NCI-H748 (cell line): ENCODE measurements around the gene MIA.
"Not testable (repeated sequence)": the region's sequence is repeated elsewhere in the genome, so short reads cannot be mapped to it uniquely, and the experiment has no call there.

Experiments
- DNase-seq: peaks from one replicate; lab custom pipeline; 2025; ENCODE audit not compliant: unreplicated experiment; lab: John Stamatoyannopoulos, UW

MIA gene

DNA sequence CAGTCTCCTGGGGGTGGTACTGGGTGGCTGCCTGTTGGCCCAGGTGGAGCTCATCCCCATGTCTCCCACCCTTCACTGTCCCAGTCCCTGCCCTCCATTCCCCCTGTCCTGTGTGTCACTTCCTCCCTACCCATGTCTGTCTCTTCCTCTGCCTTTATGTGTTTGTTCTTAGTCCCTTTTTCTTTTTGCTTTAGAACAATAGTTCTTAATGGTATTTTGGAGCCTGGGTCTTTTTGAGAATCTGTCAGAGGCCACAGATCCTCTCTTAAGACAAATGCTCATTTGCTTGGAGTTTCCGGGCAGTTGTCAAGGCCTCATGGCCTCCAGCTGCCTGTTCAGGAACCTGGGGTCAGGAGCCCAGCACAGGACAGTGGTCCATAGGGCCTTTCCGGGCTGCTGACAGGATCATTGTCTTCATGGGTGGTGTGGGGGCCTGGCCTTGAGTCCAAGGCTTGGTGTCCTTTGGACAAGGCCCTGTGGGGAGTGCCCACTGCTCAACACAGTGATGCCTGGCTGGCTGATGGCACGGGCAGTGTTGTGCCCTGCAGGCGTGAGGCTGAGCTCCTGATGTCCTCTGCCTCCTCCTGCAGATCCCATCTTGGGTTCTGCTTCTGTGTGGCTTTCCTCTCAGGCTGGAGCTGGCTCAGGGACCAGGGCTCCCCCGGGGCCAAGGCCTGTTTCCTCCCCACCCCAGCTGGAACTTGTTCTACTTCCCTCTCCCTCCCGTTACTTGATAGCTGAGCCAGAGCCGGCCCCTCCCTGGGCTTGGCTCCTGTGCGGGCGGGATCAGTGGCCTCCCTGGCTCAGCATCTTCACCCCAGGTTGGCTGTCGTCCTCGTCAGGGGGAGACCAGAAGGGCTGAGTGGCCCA lies 27.2 kb downstream of the MIA start:
- DNase-seq = no peak

DNA sequence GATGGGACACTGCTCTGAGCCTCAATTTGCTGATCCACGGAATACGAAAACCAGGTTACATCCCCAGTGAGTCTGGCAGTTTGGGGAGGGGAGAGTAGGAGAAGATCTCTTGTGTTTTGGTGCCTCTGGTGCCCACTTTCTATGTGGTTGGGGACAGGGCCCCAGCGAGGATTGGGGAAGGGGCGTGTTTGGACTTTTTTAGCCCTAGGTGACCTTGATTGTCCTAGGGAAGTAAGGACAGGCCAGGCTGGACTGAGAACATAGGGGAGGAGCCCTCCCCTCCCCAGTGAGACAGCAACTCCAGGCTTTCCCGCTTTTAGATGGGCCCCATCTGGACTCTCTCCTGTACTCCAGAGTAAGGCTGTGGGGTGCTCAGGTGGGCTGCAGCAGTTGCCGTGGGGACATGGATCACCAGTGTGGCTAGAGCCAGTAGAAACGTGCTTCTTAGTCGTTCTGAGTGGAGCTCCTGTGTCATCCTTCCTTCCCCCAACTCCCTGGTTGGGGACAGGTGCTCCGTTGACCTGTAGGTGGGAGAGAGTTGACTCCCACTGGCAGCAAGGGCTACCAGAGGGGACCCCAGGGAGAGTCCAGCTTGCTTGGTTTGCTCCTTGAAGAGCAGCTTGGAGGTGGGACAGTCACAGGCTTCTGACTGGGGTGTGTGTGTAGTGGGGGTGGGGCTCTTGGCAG lies 28.0 kb downstream of the MIA start:
- no peak for DNase-seq

DNA sequence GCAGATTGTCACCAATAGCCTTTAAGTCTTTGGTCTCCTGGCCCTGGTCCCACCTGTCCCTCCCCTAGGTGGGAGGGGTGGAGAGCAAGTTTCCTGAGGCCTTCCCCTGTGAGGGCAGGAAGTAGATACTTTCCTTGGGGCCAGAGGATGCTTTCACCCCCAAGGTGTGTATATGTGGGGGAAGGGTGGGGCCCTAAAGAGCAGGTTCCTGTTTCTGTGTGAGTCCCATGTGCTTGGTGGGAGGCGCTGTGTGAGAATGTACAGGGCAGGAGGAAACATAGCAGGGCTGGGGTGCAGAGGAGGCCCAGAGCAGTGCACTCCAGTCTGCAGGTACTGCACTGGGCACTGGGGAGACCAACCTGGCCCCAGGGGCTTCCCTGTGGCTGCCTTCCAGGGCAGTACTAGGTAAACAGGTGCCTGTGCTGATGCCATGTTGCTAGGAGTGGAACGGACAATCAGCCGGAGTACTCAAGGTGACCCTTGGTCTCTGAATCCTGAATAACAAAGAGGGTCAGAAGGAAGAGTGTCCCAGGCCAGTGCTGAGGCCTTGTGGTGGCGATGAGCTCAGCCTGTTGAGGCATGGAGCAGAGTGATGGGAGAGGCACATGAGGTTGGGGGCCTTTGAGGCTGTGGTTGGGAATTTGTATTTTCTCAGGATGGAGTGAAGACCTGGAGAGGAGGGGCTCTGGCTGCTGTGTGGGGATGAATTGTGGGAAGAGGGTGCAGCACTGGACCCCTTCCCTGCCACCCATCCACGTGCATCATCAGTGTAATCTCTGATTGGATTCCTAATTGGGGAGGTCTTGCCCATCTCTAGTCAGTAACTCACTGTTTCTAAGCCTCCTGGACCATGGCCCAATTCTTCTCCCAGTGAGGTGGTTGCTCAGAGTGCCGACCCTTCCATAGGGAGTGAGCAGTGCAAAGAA lies 28.8 kb downstream of the MIA start:
- no peak for DNase-seq

DNA sequence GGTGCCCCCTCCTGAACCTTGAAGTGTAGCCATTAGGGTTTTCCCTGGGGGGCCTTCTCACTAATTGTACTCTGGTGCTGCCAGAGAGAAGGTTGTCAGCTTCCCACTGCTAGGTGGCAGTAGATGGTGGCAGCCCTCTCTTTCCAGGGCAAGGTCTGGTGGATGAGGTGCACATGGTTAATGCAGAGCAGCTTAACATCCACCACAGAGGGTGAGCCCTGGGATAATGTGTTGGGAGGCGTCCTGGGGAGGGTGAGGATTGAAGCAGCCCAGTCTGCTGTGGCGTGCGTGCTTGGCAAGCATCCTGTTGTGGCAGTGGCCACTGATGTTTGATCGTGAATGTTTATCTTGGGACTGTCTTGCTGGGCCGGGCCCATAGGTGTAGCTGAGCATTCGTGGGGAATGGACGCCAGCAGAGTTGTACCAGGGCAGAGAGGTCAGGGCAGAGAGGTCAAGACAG lies 29.5 kb downstream of the MIA start:
- no peak for DNase-seq

DNA sequence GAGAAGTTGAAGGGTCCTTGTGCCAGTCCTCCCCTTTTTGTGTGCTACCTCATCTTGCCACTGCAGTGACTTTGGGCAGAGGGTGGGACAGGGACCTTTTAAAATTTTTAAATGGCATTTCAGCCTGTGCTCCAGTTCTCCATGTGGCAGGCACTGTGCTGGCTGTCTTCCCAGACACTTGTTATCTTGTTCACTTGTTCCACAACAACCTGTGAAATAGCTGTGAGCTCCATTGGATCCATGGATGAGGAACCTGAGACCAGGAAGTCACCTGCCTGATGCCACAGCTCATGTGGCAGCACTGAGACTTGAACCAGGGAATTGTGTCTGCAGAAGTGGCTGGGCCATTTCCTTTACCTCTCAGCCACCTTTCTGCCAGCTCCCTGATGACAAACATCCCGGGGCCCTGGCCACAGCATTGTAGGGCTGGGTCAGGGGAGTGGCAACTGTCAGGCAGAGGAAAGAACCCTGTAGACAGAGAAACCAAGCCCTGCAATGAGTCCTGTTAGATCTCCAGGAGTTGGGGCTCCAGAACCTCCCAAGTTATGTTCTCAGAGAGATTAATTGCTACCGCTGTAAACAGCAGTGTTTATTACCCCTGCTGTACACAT lies 30.0 kb downstream of the MIA start:
- DNase-seq = no peak

DNA sequence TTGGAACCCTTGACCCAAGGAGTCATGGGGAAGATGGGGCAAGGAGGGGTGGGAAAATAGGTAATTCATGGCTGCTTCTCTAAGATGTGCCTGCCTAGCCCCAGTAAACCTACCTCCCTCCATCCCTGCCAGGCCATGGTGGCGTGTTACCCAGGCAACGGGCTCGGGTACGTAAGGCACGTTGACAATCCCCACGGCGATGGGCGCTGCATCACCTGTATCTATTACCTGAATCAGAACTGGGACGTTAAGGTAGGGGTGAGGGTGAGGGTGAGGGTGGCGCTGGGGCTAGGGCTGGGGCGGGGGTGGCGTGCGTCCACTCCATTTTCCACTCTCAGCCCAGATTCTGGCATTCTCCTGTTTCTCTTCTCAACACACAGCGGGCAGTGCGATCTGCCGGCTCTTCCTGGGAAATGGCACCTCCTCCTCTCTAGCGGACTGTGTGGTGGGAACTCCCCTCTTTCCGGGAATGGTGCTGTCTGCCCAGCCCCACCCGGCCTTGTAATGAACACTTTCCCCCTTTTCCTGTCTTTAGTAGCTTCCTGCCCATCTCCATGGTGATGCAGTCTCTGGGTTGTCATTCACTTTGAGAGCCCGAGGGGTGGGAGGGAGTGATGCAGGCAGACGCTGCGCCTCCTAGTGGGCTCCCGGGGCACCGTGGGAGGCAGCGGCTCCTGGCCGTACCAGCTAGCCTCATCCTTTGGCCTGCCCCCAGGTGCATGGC lies 31.3 kb downstream of the MIA start:
- peak; percentile 86 for DNase-seq

DNA sequence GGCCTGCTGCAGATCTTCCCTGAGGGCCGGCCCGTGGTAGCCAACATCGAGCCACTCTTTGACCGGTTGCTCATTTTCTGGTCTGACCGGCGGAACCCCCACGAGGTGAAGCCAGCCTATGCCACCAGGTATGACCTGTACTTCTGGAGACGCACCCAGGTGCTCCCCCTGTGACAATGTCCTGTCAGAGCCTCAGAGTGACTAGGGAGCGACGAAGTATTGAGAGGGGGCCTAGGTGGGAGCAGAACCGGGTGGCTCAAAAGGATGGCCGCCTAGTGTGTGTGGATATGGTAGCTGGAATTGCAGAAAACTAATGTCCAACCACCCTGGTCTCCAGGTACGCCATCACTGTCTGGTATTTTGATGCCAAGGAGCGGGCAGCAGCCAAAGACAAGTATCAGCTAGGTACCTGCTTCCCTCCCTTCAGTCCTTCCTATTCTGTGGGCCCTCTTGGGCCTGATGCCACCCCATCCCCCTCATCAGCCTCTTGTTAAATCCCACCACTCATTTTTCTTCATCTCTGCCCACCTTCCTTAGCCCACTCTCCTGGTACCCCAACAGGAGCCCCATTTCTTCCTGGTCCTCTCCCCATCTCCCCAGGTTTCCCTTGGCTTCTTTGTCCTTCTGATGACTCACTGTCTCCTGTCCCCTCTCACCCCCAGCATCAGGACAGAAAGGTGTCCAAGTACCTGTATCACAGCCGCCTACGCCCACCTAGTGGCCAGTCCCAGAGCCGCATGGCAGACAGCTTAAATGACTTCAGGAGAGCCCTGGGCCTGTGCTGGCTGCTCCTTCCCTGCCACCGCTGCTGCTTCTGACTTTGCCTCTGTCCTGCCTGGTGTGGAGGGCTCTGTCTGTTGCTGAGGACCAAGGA lies 32.1 kb downstream of the MIA start:
- peak; percentile 36 for DNase-seq

DNA sequence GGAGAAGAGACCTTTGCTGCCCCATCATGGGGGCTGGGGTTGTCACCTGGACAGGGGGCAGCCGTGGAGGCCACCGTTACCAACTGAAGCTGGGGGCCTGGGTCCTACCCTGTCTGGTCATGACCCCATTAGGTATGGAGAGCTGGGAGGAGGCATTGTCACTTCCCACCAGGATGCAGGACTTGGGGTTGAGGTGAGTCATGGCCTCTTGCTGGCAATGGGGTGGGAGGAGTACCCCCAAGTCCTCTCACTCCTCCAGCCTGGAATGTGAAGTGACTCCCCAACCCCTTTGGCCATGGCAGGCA lies 32.7 kb downstream of the MIA start:
- DNase-seq = no peak

DNA sequence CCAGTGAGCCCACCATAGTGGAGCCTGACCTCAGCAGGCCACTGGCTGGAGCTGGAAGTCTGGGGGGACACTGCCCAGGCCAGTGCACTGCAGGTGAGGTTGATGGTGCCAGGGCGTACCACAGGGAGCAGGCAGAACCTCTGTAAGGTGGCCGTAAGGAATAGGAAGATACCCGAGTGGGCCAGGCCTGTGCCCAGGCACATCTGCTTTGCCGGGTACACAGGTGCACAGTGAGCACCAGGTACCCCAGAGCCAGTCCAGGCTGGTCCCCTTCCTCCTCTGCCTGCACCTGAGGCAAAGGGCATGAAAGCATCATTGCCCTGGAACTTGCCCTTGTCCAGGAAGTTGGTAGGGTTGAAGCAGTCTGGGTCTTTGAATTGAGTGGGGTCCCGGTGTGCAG lies 33.2 kb downstream of the MIA start:
- no peak for DNase-seq

DNA sequence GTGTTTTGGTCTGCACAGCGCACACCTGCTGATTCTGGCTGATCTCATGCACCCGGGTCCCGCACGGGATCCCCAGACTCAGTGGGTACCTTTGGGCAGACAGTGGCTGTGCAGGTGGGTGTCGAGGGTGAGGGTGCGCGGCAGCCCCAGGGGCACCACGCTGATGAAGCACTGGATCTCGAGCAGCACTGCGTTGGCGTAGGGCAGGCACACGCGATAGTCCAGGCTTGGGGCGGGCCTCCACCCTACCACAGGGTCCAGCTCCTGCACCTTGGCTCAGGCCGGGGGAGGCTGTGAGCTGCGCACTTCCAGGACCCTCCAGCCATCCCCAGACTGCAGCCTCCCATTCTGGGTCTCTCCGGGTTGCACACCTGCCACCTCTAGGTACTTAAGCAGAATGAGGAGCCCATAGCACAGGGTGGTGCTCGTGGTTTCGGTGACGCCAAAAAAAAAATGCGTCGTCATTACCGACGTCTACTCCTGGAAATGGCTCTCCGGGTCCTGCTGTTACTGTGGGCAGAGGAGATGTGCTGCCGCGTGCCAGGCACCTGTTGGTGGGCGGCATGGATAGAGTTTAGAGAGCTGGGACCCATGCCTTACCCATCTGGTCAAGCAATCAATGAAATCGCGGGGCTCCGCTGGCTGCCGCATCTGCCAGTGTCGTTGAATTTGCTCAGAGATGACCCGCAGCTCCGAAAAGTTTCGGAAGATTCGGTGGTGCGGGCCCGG lies 34.2 kb downstream of the MIA start:
- DNase-seq = no peak

DNA sequence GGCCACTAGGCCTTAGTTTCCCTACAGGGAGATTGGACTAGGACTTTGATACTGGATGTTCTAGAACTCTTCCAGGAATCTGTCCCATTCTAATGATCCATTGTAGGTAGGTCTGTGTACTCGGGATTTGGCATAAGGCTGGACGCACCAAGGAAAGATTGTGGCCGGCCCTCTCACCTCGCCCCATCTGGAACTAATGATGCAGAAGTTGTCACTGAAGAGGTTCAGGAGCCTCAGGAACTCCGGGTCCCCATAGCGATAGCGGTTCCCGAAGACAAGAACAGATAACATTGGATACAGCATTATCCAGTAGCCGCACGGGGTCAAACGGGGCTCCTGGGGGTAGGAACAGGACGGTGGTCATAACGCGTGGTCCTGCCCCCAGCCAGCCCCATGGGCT lies 34.8 kb downstream of the MIA start:
- no peak for DNase-seq

DNA sequence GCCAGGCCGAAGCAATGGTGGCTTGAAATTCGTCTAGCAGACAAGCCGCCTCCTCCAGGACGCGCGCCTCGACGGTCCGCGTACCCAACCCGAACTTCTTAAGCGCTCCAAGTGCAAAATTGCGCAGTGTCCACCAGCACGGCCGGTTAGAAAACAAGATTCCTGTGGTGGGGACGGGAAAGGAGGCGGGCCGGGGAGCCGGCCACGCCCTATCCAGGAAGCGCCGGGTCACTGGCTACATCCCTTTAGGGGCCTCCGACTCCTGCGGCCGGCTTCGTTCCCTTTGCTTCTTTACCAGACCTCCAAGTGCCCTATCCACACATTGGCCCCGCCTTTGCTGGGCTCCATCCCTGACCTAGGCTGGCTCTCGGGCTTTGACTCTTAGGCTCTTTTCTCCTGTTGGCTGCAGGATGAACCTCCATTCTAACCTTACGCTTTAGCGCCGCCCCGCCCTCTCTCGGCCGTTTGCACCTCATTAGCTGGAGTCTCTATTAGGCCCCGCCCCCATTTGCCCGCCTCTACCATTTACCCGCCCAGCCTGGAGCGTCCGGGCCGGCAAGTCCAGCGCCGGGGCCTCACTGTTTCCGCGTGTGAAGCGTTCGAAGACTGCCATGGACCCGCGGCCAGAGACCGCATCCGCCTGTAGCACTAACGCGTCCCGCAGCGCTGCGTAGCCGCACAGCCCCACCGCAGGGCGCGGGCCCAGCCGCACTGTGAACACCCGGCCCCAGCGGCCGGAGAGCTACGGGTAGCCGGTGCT lies 35.5 kb downstream of the MIA start:
- peak; percentile 85 for DNase-seq

DNA sequence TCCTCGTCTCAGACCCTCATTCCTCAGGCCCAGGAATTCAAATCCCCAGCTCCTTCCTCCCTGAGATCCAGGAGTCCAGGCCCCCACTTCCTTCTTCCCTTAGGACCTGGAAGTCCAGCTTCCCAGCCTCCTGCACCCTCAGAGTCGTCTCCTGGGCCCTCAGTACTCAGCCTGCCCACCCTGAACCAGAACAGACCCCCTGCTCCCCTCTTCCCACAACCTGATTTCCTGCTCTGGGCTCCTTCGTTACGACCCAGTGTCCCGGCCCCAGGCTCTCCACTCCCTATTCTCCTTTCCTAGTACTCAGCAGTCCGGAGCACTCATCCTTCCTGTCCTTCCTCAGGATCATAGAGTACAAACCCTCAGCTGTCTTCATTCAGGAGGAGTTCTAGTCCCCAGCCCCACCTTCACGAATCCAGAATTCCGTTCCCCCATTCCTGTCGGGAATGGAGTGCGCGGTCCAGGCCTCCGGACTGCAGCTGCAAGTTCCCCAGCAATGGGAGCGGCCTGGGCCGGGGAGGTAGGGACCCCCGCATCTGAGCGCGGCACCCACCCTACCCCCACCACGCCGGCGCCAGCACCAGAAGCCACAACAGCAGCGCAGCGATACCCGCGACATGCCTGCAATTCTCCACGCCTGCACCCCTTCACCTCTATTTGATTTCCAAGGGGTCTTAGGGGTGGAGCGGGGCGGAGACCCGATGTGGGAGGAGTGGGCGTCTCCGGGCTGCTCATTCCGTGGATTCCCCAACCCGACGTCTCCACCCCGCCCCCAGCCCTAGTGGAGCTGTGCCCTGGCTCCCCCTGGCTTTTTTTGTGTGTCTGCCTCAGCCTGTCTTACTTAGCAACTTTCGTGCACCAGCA lies 36.4 kb downstream of the MIA start:
- peak; percentile 21 for DNase-seq

DNA sequence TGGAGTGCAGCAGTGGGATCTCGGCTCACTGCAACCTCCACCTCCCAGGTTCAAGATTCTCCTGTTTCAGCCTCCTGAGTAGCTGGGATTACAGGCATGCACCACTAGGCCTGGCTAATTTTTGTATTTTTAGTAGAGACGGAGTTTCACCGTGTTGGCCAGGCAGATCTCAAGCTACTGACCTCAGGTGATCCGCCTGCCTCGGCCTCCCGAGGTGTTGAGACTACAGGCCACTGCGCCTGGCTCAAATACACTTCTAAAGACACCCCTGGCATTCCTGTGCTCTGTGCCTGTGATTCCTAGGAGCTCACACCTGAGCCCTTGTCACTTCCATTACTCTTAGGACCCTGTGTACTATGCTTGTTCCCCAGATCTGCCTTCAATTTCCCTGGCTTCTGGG lies 37.2 kb downstream of the MIA start:
- DNase-seq = not testable (repeated sequence)

DNA sequence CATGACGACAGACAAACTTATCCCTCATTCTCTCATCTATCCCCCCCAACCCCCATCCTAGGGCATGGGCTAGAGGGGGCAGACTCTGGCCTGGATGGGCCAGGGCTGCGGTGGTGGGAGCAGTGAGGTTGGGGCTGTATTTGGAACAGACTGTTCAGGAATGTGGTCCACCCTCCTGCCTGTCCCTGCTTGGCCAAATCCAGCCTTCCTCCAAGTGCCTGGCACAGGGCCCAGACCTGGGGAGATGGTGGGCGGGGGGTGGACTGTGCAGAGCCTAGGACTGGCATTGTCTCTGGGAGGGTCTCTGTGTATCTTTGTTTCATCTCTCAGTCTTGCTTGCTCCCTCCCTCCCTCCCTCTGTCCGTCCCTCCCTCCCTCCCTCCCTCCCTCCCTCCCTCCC lies 37.9 kb downstream of the MIA start:
- DNase-seq = no peak

DNA sequence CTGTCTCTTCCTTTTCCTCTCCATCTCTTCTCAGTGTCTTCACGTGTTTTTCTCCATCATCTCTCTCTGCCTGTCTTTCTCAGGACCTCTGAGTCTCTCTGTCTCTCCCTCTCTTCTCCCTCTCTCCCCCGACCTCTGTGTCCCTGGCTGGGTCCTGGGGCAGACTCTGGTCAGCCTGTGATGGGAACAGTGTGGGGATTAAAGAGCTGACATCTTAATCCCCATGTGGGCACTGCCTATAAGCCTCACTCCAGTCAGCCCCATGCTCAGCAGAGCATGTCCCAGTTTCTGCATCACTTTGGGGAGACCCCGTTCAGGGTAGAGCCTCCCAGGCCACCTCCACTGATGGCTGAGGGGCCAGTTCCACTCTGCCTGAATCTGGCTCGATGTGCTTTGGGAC lies 39.9 kb downstream of the MIA start:
- no peak for DNase-seq
